SK-N-SH (cell line): ENCODE results near the gene EP400. TPM values are rescaled to one million over a fixed set of nuclear protein-coding genes. Genes with fewer than 3 reads are reported as not detected.
"Not testable (repeated sequence)": the region's sequence is repeated elsewhere in the genome, so short reads cannot be mapped to it uniquely, and the experiment has no call there.

Source experiments
- CTCF ChIA-PET: fragments of 300-600, 350-600 bp; formaldehyde crosslinking; extraction: SDS; loops from one replicate; lab custom pipeline; 2021; lab: Yijun Ruan, JAX
- POLR2A ChIA-PET: fragments of 350-600 bp; sonication (Branson Sonifier 250); formaldehyde crosslinking; extraction: SDS; loops from one replicate; lab custom pipeline; 2020; ENCODE audit warnings: antibody characterized with exemption, inconsistent platforms; lab: Yijun Ruan, JAX
- DNase-seq: peaks from one replicate; pipeline ENCODE4 v3.0.0; 2012
- H2AFZ ChIP-seq: fragments of 200-600 bp; sonication (generic); 2 replicates; pipeline ENCODE4 v1.8.1; 2016; ENCODE audit warnings: antibody characterized with exemption, mild to moderate bottlenecking, low read depth
- H3F3A ChIP-seq: fragments of 200-600 bp; sonication (generic); replicated peaks from 2 replicates; pipeline ENCODE3; 2016; ENCODE audit warnings: antibody characterized with exemption, mild to moderate bottlenecking; ENCODE audit not compliant: insufficient read depth
- H3K27ac ChIP-seq, 2 experiments: fragments of 200-500 bp in 1 of 2; fragments of 200-600 bp in 1 of 2; sonication (Bioruptor generic) in 1 of 2; sonication (generic), shearing (Covaris generic) in 1 of 2; 2 replicates each; pipeline versions ENCODE4 v1.5.1 to v1.6.1; 2014 to 2016; ENCODE audit warnings: low read depth in 2 of 2, inconsistent platforms in 1 of 2, low read length in 1 of 2, mild to moderate bottlenecking in 1 of 2, mixed read lengths in 1 of 2
- H3K27me3 ChIP-seq: fragments of 200-600 bp; sonication (generic), shearing (Covaris generic); 2 replicates; pipeline ENCODE4 v1.6.1; 2016; ENCODE audit warnings: mixed run types; ENCODE audit not compliant: insufficient read depth
- H3K36me3 ChIP-seq, 2 experiments: fragments of 200-500 bp in 1 of 2; fragments of 200-600 bp in 1 of 2; sonication (Bioruptor generic) in 1 of 2; sonication (generic) in 1 of 2; replicated peaks in 1 of 2; 2 replicates each; pipeline versions ENCODE3 to v1.5.1; 2014 to 2016; ENCODE audit warnings: low read length in 1 of 2, mild to moderate bottlenecking in 1 of 2; ENCODE audit not compliant: insufficient read depth in 2 of 2, control insufficient read depth in 1 of 2
- H3K4me1 ChIP-seq, 2 experiments: fragments of 200-500 bp in 1 of 2; fragments of 200-600 bp in 1 of 2; sonication (Bioruptor generic) in 1 of 2; sonication (generic), shearing (Covaris generic) in 1 of 2; 2 replicates each; pipeline versions ENCODE4 v1.5.1 to v1.6.1; 2014 to 2016; ENCODE audit warnings: low read depth in 1 of 2, low read length in 1 of 2, mixed run types in 1 of 2; ENCODE audit not compliant: insufficient read depth in 2 of 2, control insufficient read depth in 1 of 2
- H3K4me2 ChIP-seq: fragments of 200-600 bp; sonication (generic), shearing (Covaris generic); 2 replicates; pipeline ENCODE4 v1.6.1; 2017; ENCODE audit warnings: mixed run types
- H3K4me3 ChIP-seq, 2 experiments: fragments of 200-500 bp in 1 of 2; fragments of 200-600 bp in 1 of 2; sonication (Bioruptor generic) in 1 of 2; sonication (generic), shearing (Covaris generic) in 1 of 2; 2 replicates each; pipeline versions ENCODE4 v1.5.1 to v1.8.1; 2014 to 2016; ENCODE audit warnings: low read depth in 2 of 2, inconsistent platforms in 1 of 2, low read length in 1 of 2, mild to moderate bottlenecking in 1 of 2, mixed read lengths in 1 of 2, moderate library complexity in 1 of 2
- H3K79me2 ChIP-seq: fragments of 200-600 bp; sonication (generic); 2 replicates; pipeline ENCODE4 v1.8.1; 2017; ENCODE audit warnings: mild to moderate bottlenecking; ENCODE audit not compliant: insufficient read depth
- H3K9ac ChIP-seq: fragments of 200-600 bp; sonication (generic); 2 replicates; pipeline ENCODE4 v1.6.1; 2017; ENCODE audit warnings: mixed run types
- H3K9me2 ChIP-seq: fragments of 200-600 bp; sonication (generic); 2 replicates; pipeline ENCODE4 v1.6.1; 2017; ENCODE audit warnings: mixed run types
- H3K9me3 ChIP-seq: fragments of 200-600 bp; sonication (generic); 2 replicates; pipeline ENCODE4 v1.6.1; 2017; ENCODE audit warnings: mixed run types, mild to moderate bottlenecking, moderate library complexity
- H4K20me1 ChIP-seq: fragments of 200-600 bp; sonication (generic); 2 replicates; pipeline ENCODE4 v1.6.1; 2017; ENCODE audit warnings: mild to moderate bottlenecking, mixed run types; ENCODE audit not compliant: insufficient read depth
- CHD2 ChIP-seq: fragments of 150-350 bp; IDR thresholded peaks from 2 replicates; pipeline ENCODE4 v1.6.1; 2018; ENCODE audit warnings: low read length; ENCODE audit not compliant: partially characterized antibody
- CTCF ChIP-seq: fragments of 200-600 bp; sonication (generic); IDR thresholded peaks from 2 replicates; pipeline ENCODE4 v1.6.1; 2017; ENCODE audit warnings: antibody characterized with exemption, mild to moderate bottlenecking, moderate library complexity
- EZH2phosphoT487 ChIP-seq: fragments of 200-600 bp; sonication (generic); IDR thresholded peaks from 2 replicates; pipeline ENCODE4 v1.6.1; 2017; ENCODE audit warnings: low read depth, mixed run types, mild to moderate bottlenecking, antibody characterized with exemption, moderate library complexity, borderline replicate concordance
- FOSL2 ChIP-seq: IDR thresholded peaks from 2 replicates; pipeline ENCODE4 v1.4.0; 2012; ENCODE audit warnings: low read depth, mild to moderate bottlenecking, moderate library complexity, borderline replicate concordance
- MAX ChIP-seq: IDR thresholded peaks from 2 replicates; pipeline ENCODE4 v1.4.0; 2012; ENCODE audit warnings: low read depth
- NRF1 ChIP-seq: IDR thresholded peaks from 2 replicates; pipeline ENCODE4 v1.6.1; 2012; ENCODE audit warnings: low read depth, mild to moderate bottlenecking, low read length
- POLR2AphosphoS5 ChIP-seq: IDR thresholded peaks from 2 replicates; pipeline ENCODE4 v1.6.1; 2012; ENCODE audit warnings: low read depth, low read length
- YY1 ChIP-seq: IDR thresholded peaks from 2 replicates; pipeline ENCODE4 v1.4.0; 2012; ENCODE audit warnings: low read depth, mild to moderate bottlenecking
- ZBTB33 ChIP-seq: IDR thresholded peaks from 2 replicates; pipeline ENCODE4 v1.4.0; 2012; ENCODE audit warnings: low read depth, borderline replicate concordance
- WGBS: methylation state at CpG from one replicate; pipeline ENCODE4 v1.1.6; 2017; ENCODE audit warnings: low lambda C conversion rate; 5-methylcytosine and 5-hydroxymethylcytosine counted together
- polyA plus RNA-seq, 3 experiments: library from polyadenylated mRNA; depleted of rRNA; stranded (reverse); fragments of >200 nt; gene quantifications; 2 replicates each; pipeline ENCODE4 v1.2.3, GENCODE V29; 2012

EP400 gene
- polyA plus RNA-seq, 1 of the 3 experiments (the other 2 are of a cell fraction): 7.0 TPM

- Histone ChIP-seq H3K79me2 (peaks cover 89% of the 10 kb centered on the region), H4K20me1 (peaks cover 86% of the 10 kb centered on the region), H3K27me3 (no peaks in the 10 kb centered on the region), H3K9me2 (no peaks in the 10 kb centered on the region), H3F3A (peaks cover 10% of the 10 kb centered on the region), H3K27ac (peak overlapping the region in 1 of 2 experiments; percentile 18; a peak in 1 of 4 replicates), H3K9me3 (no peaks in the 10 kb centered on the region), H3K9ac (no peak overlapping the region), H3K4me2 (no peak overlapping the region), H3K36me3 (peaks cover 15 to 18% of the 10 kb centered on the region in 2 experiments), H3K4me1 (peaks cover 5 to 17% of the 10 kb centered on the region in 2 experiments; a peak in 2 of 4 replicates), H3K4me3 (no peak overlapping the region), H2AFZ (no peak overlapping the region)
- peak; percentile 47 for DNase-seq
- 86% methylated on average over 12 of the region's 16 CpGs for WGBS
- ChIA-PET CTCF (interaction anchor here (1.0 to 1.7 kb wide), 3 partner anchors 14 to 130 kb away, joined by 3 to 6 read pairs (median 3); no protein-coding TSS in a partner anchor), POLR2A (no interaction called here)
- TF ChIP-seq YY1 (no peak), POLR2AphosphoS5 (no peak), NRF1 (no peak), ZBTB33 (no peak), MAX (no peak), CHD2 (no peak), FOSL2 (no peak), EZH2phosphoT487 (no peak), CTCF (no peak)
These were observed 10.2 kb downstream of the EP400 start for GRCh38 chr12:131959641-131960589.

- DNase-seq, H3K27ac ChIP-seq, H2AFZ ChIP-seq, H3K4me2 ChIP-seq, H3K9me3 ChIP-seq, POLR2A ChIA-PET, H3K27me3 ChIP-seq, H3K4me3 ChIP-seq, H3K9me2 ChIP-seq, H3F3A ChIP-seq, H3K9ac ChIP-seq: not testable (repeated sequence)
- CTCF ChIA-PET: interaction anchor here (1.2 kb wide), 1 partner anchor 130 kb away, joined by 3 read pairs; no protein-coding TSS in a partner anchor
- peaks cover 15 to 18% of the 10 kb centered on the region in 2 experiments for H3K36me3 ChIP-seq
- peaks cover 89% of the 10 kb centered on the region for H3K79me2 ChIP-seq
- 100% methylated on average over 10 of the region's 30 CpGs for WGBS
- peaks cover 8 to 17% of the 10 kb centered on the region in 2 experiments; a peak in 2 of 4 replicates for H3K4me1 ChIP-seq
- peaks cover 86% of the 10 kb centered on the region for H4K20me1 ChIP-seq
These were observed 11.0 kb downstream of the EP400 start for GRCh38 chr12:131960590-131961325.

- 80% methylated on average over 2 of the region's 20 CpGs for WGBS
- H3K4me2 ChIP-seq, H3F3A ChIP-seq, H3K4me3 ChIP-seq, H3K9ac ChIP-seq, H3K27ac ChIP-seq, H3K27me3 ChIP-seq, POLR2A ChIA-PET, H3K9me2 ChIP-seq, CTCF ChIA-PET, H2AFZ ChIP-seq, DNase-seq, H3K9me3 ChIP-seq: not testable (repeated sequence)
- Histone ChIP-seq H3K4me1 (peaks cover 8 to 17% of the 10 kb centered on the region in 2 experiments; a peak in 2 of 4 replicates), H3K79me2 (peaks cover 89% of the 10 kb centered on the region), H3K36me3 (peaks cover 15 to 18% of the 10 kb centered on the region in 2 experiments), H4K20me1 (peaks cover 86% of the 10 kb centered on the region)
These were observed 11.6 kb downstream of the EP400 start for GRCh38 chr12:131961328-131961727.
